Mesothelial cell of epicardium (in vitro differentiated cells): ENCODE data around the gene CEACAM1. TPM values are rescaled to one million over a fixed set of nuclear protein-coding genes. Genes with fewer than 3 reads are reported as not detected.
"Not testable (repeated sequence)": the region's sequence is repeated elsewhere in the genome, so short reads cannot be mapped to it uniquely, and the experiment has no call there.

Source experiments
- DNase-seq, 2 experiments: peaks; one replicate each; pipeline ENCODE4 v3.0.0; 2021; ENCODE audit warnings: low spot score in 2 of 2; ENCODE audit not compliant: unreplicated experiment in 2 of 2
- H3K27ac Mint-ChIP-seq: 2 replicates; pipeline ENCODE4 v1.8.0; 2021; ENCODE audit warnings: mixed read lengths
- H3K27me3 Mint-ChIP-seq: 2 replicates; pipeline ENCODE4 v1.8.0; 2021; ENCODE audit warnings: low read depth, mixed read lengths
- H3K36me3 Mint-ChIP-seq: 2 replicates; pipeline ENCODE4 v1.8.0; 2021; ENCODE audit warnings: mixed read lengths
- H3K4me1 Mint-ChIP-seq: 2 replicates; pipeline ENCODE4 v1.8.0; 2021; ENCODE audit warnings: mixed read lengths
- H3K4me3 Mint-ChIP-seq: 2 replicates; pipeline ENCODE4 v1.8.0; 2021; ENCODE audit warnings: mild to moderate bottlenecking, moderate library complexity, mixed read lengths
- H3K9me3 Mint-ChIP-seq: 2 replicates; pipeline ENCODE4 v1.8.0; 2021; ENCODE audit warnings: mixed read lengths
- total RNA-seq: library from RNA; stranded (reverse); gene quantifications from 3 replicates; pipeline ENCODE4 v1.2.1, GENCODE V29; 2021
- TF ChIP-seq, protein P1 (sequence below): fragments of 200-600 bp; sonication (generic); IDR thresholded peaks from one replicate; pipeline ENCODE4 v1.5.0; 2021; ENCODE audit warnings: antibody characterized with exemption; ENCODE audit not compliant: unreplicated experiment

The CEACAM1 gene
- total RNA-seq, 1 donor from 2014 or later: 1.3 TPM

DNA sequence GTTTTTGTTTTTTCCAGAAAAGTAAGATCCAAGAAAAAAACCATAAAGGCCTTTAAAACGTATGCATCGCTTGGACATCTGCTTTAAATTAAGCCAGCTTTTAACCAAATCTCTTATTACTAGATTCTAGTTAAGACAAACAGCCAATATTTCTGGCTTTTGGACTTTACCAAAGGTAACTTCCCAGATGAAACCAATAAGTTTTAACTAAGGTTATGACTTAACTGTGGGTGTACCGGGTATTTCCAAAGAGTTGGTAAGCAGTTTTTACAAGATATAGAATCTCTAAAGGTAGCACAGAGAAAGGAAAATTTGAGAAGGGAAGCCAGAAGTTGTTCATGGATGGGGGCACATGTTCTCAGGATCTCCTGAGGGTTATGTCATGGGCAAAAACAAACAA lies 34.0 kb downstream of the CEACAM1 start:
- H3K9me3 Mint-ChIP-seq: no peaks in the 10 kb centered on the region
- peaks cover 3% of the 10 kb centered on the region for H3K27me3 Mint-ChIP-seq
- peak overlapping the region; percentile 61 for H3K27ac Mint-ChIP-seq
- peaks cover 24% of the 10 kb centered on the region for H3K4me1 Mint-ChIP-seq
- no peak for DNase-seq
- H3K4me3 Mint-ChIP-seq: no peak overlapping the region
- H3K36me3 Mint-ChIP-seq: no peaks in the 10 kb centered on the region
- TF ChIP-seq, protein P1, sequence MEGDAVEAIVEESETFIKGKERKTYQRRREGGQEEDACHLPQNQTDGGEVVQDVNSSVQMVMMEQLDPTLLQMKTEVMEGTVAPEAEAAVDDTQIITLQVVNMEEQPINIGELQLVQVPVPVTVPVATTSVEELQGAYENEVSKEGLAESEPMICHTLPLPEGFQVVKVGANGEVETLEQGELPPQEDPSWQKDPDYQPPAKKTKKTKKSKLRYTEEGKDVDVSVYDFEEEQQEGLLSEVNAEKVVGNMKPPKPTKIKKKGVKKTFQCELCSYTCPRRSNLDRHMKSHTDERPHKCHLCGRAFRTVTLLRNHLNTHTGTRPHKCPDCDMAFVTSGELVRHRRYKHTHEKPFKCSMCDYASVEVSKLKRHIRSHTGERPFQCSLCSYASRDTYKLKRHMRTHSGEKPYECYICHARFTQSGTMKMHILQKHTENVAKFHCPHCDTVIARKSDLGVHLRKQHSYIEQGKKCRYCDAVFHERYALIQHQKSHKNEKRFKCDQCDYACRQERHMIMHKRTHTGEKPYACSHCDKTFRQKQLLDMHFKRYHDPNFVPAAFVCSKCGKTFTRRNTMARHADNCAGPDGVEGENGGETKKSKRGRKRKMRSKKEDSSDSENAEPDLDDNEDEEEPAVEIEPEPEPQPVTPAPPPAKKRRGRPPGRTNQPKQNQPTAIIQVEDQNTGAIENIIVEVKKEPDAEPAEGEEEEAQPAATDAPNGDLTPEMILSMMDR: no peak

DNA sequence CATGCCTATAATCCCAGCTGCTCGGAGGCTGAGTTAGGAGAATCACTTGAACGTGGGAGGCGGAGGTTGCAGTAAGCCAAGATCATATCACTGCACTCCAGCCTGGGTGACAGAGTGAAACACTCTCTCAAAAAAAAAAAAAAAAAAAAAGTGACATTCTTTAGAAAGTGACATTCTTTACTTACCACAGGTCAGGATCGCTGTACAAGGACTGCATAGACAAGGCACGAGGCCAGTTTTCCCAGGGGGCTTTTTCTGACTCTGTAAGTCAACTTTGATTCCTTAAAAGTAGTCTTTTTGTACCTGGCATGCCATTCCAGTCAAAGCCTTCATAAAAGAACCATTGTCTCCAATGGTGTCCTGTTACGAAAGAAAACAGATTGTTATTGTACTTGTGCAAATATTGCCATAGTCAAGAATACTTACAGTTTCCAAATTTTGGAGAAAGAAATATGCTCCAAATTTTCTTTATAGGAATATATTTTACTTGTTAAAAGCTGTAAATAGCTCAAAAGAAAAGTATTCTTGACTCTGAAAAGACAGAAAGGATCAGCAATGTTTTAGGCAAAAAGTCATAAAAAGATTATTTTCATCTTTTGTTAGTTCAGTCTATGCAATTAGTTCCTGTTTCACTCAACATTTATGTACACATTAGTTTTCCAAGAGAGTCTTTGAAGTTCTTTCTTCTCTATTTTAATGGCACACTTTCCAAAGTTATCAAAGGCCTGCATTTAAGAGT lies 39.3 kb downstream of the CEACAM1 start:
- Mint-ChIP-seq H3K4me1 (peaks cover 8% of the 10 kb centered on the region), H3K27me3 (no peaks in the 10 kb centered on the region), H3K9me3 (no peaks in the 10 kb centered on the region), H3K36me3 (no peaks in the 10 kb centered on the region), H3K4me3 (no peak overlapping the region), H3K27ac (peak overlapping the region; percentile 53)
- DNase-seq: no peak
- TF ChIP-seq, protein P1: no peak

DNA sequence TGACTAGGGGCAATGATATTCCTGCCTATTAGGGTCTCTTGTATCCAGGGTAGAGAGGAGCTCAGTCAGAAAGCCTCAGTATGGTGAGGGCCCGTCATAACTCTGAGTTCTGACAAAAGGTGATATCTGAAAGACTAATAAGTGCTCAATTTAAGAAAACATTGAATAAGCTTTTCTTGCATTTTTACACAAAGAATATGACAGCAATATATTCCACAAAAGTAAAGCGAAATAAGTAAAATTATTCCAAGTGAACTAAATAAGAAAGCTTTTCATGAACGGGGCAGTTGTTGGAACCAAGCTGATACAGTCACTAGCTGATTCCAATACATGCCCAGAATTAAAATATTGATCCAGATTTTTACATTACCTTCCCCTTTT lies 40.5 kb downstream of the CEACAM1 start:
- no peaks in the 10 kb centered on the region for H3K9me3 Mint-ChIP-seq
- H3K4me1 Mint-ChIP-seq: peaks cover 8% of the 10 kb centered on the region
- no peak overlapping the region for H3K27ac Mint-ChIP-seq
- H3K27me3 Mint-ChIP-seq: no peaks in the 10 kb centered on the region
- H3K36me3 Mint-ChIP-seq: no peaks in the 10 kb centered on the region
- H3K4me3 Mint-ChIP-seq: no peak overlapping the region
- TF ChIP-seq, protein P1: no peak
- DNase-seq: no peak

DNA sequence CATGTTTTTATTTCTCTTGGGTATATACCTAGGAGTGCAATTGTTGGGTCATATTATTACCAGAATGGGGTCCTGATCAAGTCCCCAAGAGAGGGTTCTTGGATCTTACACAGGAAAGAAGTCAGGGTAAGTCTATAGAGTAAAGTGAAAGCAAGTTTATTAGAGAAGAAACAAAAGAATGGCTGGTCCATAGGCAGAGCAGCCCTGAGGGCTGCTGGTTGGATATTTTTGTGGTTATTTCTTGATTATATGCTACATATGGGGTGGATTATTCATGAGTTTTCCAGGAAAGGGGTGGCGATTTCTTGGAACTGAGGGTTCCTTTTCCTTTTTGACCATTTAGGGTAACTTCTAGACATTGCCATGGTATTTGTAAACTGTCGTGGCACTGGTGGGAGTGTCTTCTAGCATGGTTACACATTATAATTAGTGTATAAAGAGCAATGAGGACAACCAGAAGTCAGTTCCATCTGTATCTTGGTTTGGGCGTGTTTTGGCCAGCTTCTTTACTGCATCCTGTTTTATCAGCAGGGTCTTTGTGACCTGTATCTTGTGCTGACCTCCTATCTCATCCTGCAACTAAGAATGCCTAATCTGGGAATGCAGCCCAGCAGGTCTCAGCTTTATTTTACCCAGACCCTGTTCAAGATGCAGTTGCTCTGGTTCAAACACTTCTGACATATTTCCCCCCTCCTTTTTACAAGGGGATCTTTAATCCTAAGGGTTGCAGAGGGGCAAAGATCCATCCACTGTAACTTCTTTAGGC lies 41.1 kb downstream of the CEACAM1 start:
- no peak overlapping the region for H3K4me3 Mint-ChIP-seq
- no peaks in the 10 kb centered on the region for H3K36me3 Mint-ChIP-seq
- DNase-seq: no peak
- H3K27me3 Mint-ChIP-seq: no peaks in the 10 kb centered on the region
- H3K4me1 Mint-ChIP-seq: peaks cover 8% of the 10 kb centered on the region
- no peak overlapping the region for H3K27ac Mint-ChIP-seq
- TF ChIP-seq, protein P1: no peak
- H3K9me3 Mint-ChIP-seq: no peaks in the 10 kb centered on the region

DNA sequence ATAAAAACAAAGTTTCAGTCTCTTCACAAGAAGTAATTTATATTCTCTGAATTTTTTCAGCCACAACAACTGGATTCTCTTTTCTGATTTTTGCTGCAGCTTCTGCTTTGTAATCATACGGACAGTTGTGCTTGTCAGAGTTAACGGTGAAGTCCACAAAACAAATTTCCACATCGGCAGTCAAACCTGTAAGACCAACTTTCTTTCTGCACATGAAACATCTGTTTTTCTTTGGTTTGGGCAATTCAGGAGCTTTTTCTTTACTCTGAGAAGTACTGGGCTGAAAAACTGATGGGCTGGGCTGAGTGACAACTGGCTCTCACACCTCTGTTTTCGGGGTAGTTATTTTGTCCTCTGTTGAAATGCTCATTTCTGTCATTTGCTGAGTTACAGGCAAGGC lies 43.2 kb downstream of the CEACAM1 start:
- peaks cover 13% of the 10 kb centered on the region for H3K4me1 Mint-ChIP-seq
- H3K36me3 Mint-ChIP-seq, H3K4me3 Mint-ChIP-seq, H3K9me3 Mint-ChIP-seq, H3K27ac Mint-ChIP-seq, H3K27me3 Mint-ChIP-seq, DNase-seq: not testable (repeated sequence)

DNA sequence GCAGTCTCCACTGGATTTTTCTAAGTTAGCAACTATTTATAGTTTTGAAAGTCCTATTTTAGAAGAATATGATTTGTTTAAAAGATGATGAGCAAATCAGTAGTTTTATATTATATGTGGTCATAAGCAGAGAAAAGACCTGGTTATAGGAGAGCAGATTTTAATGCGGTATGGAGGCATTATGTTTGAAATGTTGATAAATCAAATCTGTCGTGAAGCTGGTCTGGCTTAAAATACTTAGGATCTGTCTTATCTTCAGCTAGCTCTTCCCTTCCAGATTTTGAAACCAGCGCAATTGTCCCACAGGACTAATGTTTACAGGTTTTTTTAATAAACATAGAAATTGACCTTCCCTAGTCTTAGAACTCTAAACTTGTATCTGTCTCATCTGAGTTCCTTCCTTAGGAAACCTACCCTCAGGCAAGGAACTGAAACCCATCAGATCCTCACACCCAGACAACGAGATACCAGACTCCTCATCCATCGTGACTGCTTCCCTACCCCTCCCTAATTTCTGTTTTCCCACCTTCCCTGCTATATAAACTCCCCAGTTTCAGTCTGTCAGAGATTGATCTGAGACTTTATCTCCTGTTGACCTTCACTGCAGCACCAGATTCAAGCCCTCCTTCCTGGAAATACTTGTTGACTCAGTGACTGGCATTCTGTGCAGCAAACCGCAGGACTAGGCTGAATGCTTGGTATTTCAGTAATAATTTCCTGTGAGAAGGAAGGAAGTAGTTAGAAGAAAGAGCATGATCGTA lies 47.8 kb downstream of the CEACAM1 start:
- H3K36me3 Mint-ChIP-seq: no peaks in the 10 kb centered on the region
- TF ChIP-seq, protein P1: no peak
- no peak overlapping the region for H3K4me3 Mint-ChIP-seq
- H3K27ac Mint-ChIP-seq: peak overlapping the region; percentile 15
- H3K27me3 Mint-ChIP-seq: peaks cover under 1% of the 10 kb centered on the region
- DNase-seq: no peak
- no peaks in the 10 kb centered on the region for H3K9me3 Mint-ChIP-seq
- H3K4me1 Mint-ChIP-seq: peaks cover 8% of the 10 kb centered on the region
